ENCODE results near the gene UCP3. TPM values are rescaled to one million over a fixed set of nuclear protein-coding genes. Genes with fewer than 3 reads are reported as not detected.

The UCP3 gene
- total RNA-seq, 2 donors from 2014 or later: 1.9 to 3.5 TPM

GRCh38 chr11:74015919-74016684 is 7.2 kb upstream of the UCP3 start:
- Mint-ChIP-seq H3K9me3 (no peaks in the 10 kb centered on the region), H3K27me3 (ENCODE audit: insufficient read depth) (no peaks in the 10 kb centered on the region), H3K4me3 (no peak overlapping the region), H3K27ac (no peak overlapping the region), H3K36me3 (ENCODE audit: low read depth) (peaks cover 7% of the 10 kb centered on the region), H3K4me1 (no peaks in the 10 kb centered on the region)
- no peak overlapping the region for H3K9ac ChIP-seq (ENCODE audit: extremely low read depth, low read length, poor library complexity, severe bottlenecking)
- no peak overlapping the region for H3K27ac ChIP-seq (ENCODE audit: low read depth, low read length)
- no peak for DNase-seq
- TF ChIP-seq CTCF (conservative IDR thresholded peaks at IDR 0.05): no peak
- no peak overlapping the region for H3K4me3 ChIP-seq (ENCODE audit: low read length)
- 94% methylated on average over 4 to 5 of the region's 5 CpGs for WGBS, 2 experiments (ENCODE audit: insufficient coverage in 1 of 2, insufficient read length in 1 of 2)
- H3K4me1 ChIP-seq (ENCODE audit: control insufficient read depth, insufficient read depth, low read length): peaks cover 3% of the 10 kb centered on the region
- no peaks in the 10 kb centered on the region for H3K27me3 ChIP-seq (ENCODE audit: control insufficient read depth, insufficient read depth, low read length, poor library complexity, severe bottlenecking)
- H3K9me3 ChIP-seq (ENCODE audit: control insufficient read depth, low read length): no peaks in the 10 kb centered on the region
- H3K36me3 ChIP-seq (ENCODE audit: control insufficient read depth, insufficient read depth, low read length): no peaks in the 10 kb centered on the region

GRCh38 chr11:74014880-74015279 is 6.0 kb upstream of the UCP3 start:
- no peaks in the 10 kb centered on the region for H3K36me3 ChIP-seq (ENCODE audit: control insufficient read depth, insufficient read depth, low read length)
- H3K4me3 ChIP-seq (ENCODE audit: low read length): no peak overlapping the region
- Mint-ChIP-seq H3K9me3 (no peaks in the 10 kb centered on the region), H3K27ac (no peak overlapping the region), H3K4me1 (peaks cover 6% of the 10 kb centered on the region), H3K4me3 (no peak overlapping the region), H3K36me3 (ENCODE audit: low read depth) (peaks cover 11% of the 10 kb centered on the region), H3K27me3 (ENCODE audit: insufficient read depth) (no peaks in the 10 kb centered on the region)
- DNase-seq: no peak
- no peak overlapping the region for H3K27ac ChIP-seq (ENCODE audit: low read depth, low read length)
- 97 to 100% methylated on average over 2 of the region's 2 CpGs for WGBS, 2 experiments (ENCODE audit: insufficient coverage in 1 of 2, insufficient read length in 1 of 2)
- H3K27me3 ChIP-seq (ENCODE audit: control insufficient read depth, insufficient read depth, low read length, poor library complexity, severe bottlenecking): no peaks in the 10 kb centered on the region
- no peak for TF ChIP-seq CTCF (conservative IDR thresholded peaks at IDR 0.05)
- peaks cover 3% of the 10 kb centered on the region for H3K4me1 ChIP-seq (ENCODE audit: control insufficient read depth, insufficient read depth, low read length)
- no peak overlapping the region for H3K9ac ChIP-seq (ENCODE audit: extremely low read depth, low read length, poor library complexity, severe bottlenecking)
- H3K9me3 ChIP-seq (ENCODE audit: control insufficient read depth, low read length): no peaks in the 10 kb centered on the region

DNA sequence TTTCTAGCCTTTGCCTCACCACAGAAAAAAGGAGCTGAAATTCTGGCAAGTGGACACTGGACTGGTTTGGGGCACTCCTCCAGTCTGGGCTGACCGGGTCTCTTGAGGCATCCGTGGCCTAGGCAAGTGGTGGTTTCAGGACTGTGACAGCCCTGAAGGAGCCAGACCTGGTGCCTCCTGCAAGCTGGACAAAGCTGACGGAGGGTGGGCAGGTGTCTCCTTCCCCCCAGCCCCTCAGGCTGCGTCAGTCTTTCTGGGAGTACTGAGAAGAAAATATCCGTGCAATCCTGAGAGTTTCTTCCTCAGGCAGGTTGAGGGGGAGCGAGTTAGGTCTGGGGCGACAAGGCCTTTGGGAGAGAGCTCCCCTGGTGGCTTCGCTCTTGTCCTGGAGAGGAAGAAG is 4.3 kb upstream of the UCP3 start:
- H3K36me3 ChIP-seq (ENCODE audit: control insufficient read depth, insufficient read depth, low read length): no peaks in the 10 kb centered on the region
- peaks cover 3% of the 10 kb centered on the region for H3K4me1 ChIP-seq (ENCODE audit: control insufficient read depth, insufficient read depth, low read length)
- no peaks in the 10 kb centered on the region for H3K27me3 ChIP-seq (ENCODE audit: control insufficient read depth, insufficient read depth, low read length, poor library complexity, severe bottlenecking)
- no peak overlapping the region for H3K9ac ChIP-seq (ENCODE audit: extremely low read depth, low read length, poor library complexity, severe bottlenecking)
- DNase-seq: no peak
- peaks cover 14% of the 10 kb centered on the region for H3K4me1 Mint-ChIP-seq
- H3K9me3 ChIP-seq (ENCODE audit: control insufficient read depth, low read length): no peaks in the 10 kb centered on the region
- 93 to 97% methylated on average over 5 to 8 of the region's 8 CpGs for WGBS, 2 experiments (ENCODE audit: insufficient coverage in 1 of 2, insufficient read length in 1 of 2)
- no peak overlapping the region for H3K27ac ChIP-seq (ENCODE audit: low read depth, low read length)
- no peak overlapping the region for H3K4me3 Mint-ChIP-seq
- peaks cover 11% of the 10 kb centered on the region for H3K36me3 Mint-ChIP-seq (ENCODE audit: low read depth)
- H3K4me3 ChIP-seq (ENCODE audit: low read length): no peak overlapping the region
- no peaks in the 10 kb centered on the region for H3K27me3 Mint-ChIP-seq (ENCODE audit: insufficient read depth)
- H3K9me3 Mint-ChIP-seq: no peaks in the 10 kb centered on the region
- no peak for TF ChIP-seq CTCF (conservative IDR thresholded peaks at IDR 0.05)
- H3K27ac Mint-ChIP-seq: no peak overlapping the region
